GM18517 (cell line): ENCODE data around the gene CFAP210.
"Not testable (repeated sequence)": the region's sequence is repeated elsewhere in the genome, so short reads cannot be mapped to it uniquely, and the experiment has no call there.

ENCODE experiments used
- ATAC-seq: cut with Tn5 transposase; IDR thresholded peaks from one replicate; pipeline ENCODE4 v1.9.1; 2021; ENCODE audit warnings: mild to moderate bottlenecking, moderate library complexity; ENCODE audit not compliant: unreplicated experiment

Gene CFAP210

DNA sequence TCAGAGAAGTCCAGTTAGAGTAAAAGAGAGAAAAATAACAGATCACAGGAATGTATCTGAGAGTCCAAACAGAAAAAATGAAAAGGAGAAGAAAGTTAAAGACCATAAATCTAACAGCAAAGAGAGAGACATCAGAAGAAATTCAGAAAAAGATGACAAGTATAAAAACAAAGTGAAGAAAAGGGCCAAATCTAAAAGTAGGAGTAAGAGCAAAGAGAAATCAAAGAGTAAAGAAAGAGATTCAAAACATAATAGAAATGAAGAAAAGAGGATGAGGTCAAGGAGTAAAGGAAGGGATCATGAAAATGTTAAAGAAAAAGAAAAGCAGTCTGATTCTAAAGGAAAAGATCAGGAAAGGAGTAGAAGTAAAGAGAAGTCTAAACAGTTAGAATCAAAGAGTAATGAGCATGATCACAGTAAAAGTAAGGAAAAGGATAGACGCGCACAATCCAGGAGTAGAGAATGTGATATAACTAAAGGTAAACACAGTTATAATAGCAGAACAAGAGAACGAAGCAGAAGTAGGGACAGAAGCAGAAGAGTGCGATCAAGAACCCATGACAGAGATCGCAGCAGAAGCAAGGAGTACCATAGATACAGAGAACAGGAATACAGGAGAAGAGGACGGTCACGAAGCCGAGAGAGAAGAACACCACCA lies 57.6 kb downstream of the CFAP210 start:
- no peak for ATAC-seq

DNA sequence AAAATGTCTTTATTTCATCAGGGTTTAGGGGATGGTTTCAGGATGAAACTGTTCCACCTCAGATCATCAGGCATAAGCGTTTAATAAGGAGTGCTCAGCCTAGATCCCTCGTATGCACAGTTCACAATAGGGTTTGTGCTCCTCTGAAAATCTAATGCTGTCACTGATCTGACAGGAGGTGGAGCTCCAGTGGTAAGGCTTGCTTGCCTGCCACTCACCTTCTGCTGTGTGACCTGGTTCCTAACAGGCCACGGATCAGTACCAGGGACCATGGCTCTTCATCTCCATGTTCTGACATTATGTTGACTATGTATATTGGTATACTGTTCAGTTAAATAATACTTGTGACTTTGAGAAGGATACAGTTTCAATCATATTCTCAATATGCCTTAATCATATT lies 68.4 kb downstream of the CFAP210 start:
- no peak for ATAC-seq

DNA sequence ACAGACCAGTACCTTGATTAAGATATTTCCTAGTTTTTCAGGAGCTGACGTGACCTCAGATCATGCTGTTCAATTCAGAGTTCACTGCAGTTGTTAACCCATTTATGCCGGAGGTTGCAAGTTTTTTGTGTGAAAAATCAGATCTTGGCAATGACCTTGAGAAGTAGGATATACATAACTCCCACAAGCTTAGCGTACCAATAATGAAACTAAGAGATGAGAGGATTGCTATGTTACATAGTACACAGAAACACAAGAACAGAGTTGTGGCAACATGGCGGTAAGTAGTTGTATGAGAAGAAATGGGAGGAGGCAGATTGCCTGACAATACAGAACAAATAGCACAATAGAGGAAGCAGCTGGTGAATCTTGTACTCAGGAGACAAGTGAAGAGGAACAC lies 71.0 kb downstream of the CFAP210 start:
- ATAC-seq = no peak

DNA sequence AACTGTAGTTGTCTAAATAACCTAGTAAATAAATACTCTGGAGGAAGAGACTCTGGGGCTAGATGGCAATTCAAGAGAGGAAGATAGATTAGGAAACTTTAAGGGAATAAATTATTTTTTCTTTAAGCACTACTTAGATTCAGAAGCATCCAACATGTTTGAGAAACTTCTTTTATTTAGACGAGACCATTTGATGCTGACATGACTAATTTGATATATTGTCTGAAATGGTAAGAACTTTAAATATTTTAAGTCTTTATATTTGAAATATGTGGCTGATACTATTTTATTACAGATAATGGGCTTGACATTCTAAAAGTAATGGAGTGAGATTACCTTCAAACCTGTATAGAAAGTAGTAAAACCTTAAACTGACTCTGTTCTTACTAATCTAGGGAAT lies 73.7 kb downstream of the CFAP210 start:
- ATAC-seq = no peak

DNA sequence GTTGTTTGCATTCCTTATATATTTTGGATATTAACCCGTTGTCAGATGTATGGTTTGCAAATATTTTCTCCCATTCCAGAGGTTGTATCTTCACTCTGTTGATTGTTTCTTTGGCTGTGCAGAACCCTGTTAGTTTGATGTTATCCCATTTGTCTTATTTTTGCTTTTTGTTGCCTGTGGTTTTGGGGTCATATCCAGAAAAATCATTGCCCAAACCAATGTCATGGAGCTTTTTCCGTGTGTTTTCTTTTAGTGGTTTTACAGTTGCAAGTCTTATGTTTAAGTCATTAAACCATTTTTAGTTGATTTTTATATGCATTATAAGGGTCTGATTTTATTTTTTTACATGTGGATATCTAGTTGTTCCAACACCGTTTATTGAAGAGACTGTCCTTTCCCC lies 74.3 kb downstream of the CFAP210 start:
- ATAC-seq = no peak

DNA sequence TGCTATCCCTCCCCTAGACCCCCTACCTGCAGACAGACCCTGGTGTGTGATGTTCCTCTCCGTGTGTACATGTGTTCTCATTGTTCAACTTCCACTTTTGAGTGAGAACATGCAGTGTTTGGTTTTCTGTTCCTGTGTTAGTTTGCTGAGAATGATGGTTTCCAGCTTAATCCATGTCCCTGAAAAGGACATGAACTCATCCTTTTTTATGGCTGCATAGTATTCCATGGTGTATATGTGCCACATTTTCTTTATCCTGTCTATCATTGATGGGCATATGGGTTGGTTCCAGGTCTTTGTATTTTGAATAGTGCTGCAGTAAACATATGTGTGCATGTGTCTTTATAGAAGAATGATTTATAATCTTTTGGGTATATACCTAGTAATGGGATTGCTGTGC lies 78.2 kb downstream of the CFAP210 start:
- not testable (repeated sequence) for ATAC-seq

DNA sequence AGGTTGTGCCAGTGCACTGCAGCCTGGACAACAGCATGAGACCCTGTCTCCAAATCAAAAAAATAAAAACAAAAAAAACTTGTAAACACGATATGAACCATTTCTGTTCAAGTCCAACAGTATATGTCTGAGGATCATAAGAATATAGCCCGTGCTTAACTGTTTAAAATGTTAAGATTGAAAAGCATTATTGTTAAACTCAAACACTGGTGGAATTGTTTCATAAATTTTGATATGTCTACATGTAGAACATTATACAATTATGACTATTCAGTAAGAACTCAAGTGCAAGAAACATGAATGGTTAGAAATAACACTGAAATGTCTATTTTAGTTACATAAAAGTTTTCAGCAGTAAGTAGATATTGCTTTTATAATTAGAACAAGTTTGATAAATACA lies 80.3 kb downstream of the CFAP210 start:
- no peak for ATAC-seq

DNA sequence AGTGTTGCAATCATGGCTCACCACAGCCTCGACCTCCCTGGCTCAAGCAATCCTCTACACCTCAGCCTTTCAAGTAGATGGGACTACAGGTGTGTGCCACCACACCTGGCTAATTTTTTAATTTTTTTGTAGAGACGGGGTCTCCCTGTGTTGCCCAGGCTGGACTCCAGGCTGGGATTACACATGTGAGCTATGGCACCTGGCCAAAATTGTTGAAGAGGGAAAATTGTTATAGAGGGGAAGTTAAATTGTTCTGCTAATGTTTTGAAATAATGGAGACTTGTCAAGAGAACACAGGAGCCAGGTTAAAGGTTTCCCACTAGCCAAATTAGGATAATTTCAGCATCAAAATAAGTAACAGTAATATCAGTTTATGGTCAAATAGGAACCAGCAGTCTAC lies 84.9 kb downstream of the CFAP210 start:
- no peak for ATAC-seq

DNA sequence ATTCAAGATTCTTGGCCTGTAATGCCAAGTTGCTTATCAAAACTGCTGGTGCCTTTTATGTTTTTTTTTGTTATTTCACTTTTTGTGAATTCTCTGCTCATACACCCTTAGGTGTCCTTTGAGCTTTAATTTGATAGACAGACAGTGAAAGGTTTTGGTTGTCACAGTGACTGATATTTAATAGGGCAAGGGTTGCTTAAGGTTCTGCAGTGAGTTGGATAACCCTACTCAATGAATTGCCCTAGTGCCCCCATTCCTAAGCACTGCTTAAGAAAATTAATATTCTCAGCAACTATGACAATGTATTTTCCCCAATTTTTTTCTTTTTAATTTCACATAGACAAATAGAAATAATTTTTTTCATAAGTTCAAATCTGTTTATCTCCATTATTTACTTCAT lies 94.6 kb downstream of the CFAP210 start:
- no peak for ATAC-seq

DNA sequence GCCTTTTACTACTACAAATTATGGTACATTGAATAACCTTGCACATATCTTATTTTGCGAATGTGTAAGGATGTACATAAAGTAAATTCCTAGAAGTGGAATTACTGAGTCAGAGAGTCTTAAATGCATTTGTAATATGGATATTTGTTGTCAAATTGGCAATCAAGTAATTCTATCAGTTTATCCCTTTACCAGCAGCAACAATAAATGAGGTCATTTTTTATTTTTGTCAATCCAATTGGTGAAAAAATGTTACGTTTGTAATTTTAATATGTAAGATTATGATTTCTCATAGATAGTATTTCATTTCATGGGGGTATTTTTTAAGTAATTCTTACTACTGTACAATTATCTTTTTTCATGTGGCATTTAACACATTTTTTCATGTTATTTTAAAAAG lies 95.2 kb downstream of the CFAP210 start:
- no peak for ATAC-seq

DNA sequence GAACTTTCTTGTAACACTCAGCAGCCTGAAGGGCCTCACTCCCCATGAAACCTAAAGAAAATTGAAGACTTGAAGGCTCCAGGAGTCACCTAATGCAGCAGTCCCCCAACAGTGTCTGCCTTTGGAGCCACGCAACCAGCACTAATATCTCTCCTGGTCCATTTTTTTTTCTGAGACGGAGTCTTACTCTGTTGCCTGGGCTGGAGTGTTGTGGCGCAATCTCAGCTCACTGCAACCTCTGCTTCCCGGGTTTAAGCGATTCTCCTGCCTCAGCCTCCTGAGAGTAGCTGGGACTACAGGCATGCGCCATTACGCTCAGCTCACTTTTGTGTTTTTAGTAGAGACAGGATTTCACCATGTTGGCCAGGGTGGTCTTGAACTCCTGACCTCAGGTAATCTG lies 97.7 kb downstream of the CFAP210 start:
- ATAC-seq = not testable (repeated sequence)
